HL-60 (cell line): Measurements from ENCODE around the gene COPS4.

Experiments
- CTCF ChIP-seq: IDR thresholded peaks from one replicate; pipeline ENCODE4 v1.5.1; 2011; ENCODE audit warnings: low read length, control low read depth, inconsistent platforms; ENCODE audit not compliant: insufficient read depth
- POLR2AphosphoS5 ChIP-seq: IDR thresholded peaks from 2 replicates; pipeline ENCODE4 v1.6.1; 2012; ENCODE audit warnings: low read depth
- REST ChIP-seq: IDR thresholded peaks from 2 replicates; pipeline ENCODE4 v1.6.1; 2012; ENCODE audit warnings: low read depth; ENCODE audit not compliant: insufficient replicate concordance

GRCh38 chr4:83010522-83011318 lies 24.3 kb upstream of the COPS4 start, which contains the start of gene LIN54:
- TF ChIP-seq CTCF, result no peak
- no peak for TF ChIP-seq POLR2AphosphoS5
- TF ChIP-seq REST, result no peak
